NCI-H2196 treated with DMSO at 0.1 percent for 48 hours (cell line): ENCODE measurements around the gene NUDT21.
"Not testable (repeated sequence)": the region's sequence is repeated elsewhere in the genome, so short reads cannot be mapped to it uniquely, and the experiment has no call there.

Experiments used
- DNase-seq: peaks from one replicate; lab custom pipeline; 2025; ENCODE audit not compliant: unreplicated experiment; lab: John Stamatoyannopoulos, UW

NUDT21 gene

DNA sequence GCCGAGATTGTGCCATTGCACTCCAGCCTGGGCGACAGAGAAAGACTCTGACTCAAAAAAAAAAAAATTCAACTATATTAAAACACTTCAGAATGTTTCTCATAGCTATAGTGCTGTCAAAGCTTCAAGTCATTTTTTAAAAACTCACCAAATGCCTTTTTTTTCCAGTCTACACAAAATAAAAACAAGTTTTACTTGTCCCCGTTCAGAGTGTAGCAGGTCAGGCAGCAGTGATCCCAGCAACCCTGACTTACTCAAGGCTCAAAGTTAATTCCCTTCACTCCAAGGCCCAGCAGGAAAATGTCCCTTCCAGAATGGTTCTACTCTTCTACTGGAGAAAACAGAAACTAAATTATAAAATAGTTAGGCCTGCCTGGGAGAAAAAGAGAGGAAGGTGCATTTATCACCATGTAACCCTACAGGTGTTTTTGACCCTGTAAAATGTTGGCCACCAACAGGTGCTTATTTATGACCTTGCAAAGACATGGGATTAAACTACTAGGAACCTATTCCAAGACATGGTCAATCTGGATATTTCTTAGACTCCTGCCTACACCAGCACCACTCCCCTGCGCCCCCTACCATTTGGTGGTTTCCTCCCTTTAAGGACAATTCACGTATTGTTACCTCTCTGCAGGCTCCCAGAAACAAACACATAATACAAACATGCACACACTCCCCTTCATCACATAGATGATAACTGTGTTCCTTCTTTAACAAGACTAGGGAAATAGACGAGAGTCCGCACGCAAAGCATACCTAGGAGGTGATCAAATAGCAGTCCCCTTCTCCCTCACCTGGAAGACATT is 31.2 kb downstream of the NUDT21 start:
- DNase-seq: no peak

DNA sequence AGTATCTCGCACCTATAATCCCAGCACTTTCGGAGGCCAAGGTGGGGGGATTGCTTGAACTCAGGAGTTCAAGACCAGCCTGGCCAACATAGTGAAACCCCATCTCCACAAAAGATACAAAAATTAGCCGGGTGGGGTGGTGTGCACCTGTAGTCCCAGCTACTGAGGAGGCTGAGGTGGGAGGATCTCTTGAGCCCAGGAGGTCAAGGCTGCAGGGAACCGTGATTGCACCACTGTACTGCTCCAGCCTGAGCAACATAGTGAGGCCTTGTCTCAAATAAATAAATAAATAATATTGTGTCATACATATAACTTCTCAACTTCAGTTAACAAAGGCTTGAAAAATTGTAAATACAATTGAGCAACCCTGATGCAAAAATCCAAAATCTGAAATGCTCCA is 34.0 kb downstream of the NUDT21 start:
- no peak for DNase-seq

DNA sequence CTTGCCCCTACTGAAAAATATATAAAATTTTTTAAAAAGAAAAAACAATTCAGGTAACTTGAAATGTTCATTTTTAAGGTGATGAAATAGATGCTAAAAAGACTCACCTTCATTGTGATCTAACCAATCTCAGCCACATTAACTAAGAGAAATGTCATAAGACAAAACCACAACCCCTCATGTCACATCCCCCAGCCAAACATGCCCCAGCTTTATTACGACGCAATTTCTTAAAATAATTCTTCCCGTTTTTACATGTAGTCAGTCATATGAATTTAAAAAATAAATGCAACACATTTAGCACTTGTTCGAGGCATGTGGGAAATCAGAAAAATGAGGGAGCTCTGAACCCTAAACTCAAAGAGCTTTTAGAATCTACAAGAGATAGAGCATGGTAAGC is 35.3 kb downstream of the NUDT21 start:
- no peak for DNase-seq

DNA sequence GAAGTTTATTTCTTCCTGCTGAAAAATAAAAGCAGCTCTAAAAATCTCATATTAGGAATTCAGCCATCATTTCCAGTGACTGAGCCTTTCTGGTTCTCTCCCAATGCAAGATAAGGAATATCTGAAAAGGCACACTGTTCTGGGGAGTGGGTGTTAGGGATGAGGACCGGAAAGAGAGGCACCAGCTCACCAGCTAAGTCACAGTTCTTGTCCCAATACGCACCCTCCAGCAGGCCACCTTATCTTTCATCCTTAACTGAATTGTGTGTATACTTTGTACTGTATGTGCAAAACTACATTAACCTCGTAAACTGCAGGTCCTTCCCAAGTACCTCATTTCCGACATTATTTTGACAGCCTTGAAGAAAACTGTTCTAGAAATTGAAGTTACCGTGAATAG is 36.8 kb downstream of the NUDT21 start:
- no peak for DNase-seq

DNA sequence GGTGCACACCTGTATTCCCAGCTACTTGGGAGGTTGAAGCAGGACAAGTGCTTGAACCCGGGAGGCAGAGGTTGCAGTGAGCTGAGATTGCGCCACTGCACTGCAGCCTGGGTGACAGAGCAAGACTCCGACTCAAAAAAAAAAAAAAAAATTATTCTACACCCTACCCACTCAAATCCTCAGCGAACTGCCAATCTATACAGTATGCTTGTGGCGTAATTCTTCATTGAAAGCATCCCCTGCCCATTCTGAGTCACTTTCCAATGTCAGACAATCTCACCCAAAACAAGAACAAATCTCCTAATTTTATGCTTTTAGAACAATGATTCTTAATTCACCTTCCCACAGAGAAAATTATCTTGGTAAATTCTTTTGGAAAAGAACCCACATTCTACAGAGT is 37.8 kb downstream of the NUDT21 start:
- no peak for DNase-seq

DNA sequence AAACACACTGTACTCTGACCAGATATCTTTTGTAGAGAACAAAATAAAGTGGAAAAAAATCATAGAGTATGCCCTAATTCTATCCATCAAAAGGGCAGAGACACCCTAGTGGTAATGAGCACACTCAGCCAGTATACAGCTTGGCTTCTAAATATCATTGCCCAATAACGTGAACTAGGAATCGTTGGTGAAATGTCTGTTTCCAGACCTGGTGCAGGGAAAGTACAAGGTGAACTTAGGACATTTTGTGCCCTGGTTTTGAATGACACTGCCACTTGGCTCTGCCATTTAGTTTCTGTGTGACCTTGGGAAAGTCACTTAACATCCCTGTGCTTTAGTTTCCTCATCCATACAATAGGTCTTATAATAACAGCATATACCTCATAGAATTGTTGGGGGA is 39.5 kb downstream of the NUDT21 start:
- DNase-seq: no peak

DNA sequence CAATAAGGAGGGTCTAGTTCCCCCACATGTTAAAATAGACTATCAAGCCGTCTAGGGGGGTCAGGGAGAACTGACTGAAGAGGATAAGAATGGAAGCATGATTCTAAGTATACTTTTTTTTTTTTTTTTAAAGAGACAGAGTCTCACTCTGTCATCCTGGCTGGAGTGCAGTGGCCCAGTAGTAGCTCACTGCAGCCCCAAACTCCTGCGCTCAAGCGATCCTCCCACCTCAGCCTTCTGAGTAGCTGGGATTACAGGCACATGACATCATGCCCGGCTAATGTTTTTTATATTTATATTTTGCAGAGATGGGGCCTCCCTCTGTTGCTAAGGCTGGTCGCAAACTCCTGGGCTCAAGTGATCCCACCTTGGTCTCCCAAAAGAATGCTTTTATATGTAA is 40.0 kb downstream of the NUDT21 start:
- DNase-seq: no peak

DNA sequence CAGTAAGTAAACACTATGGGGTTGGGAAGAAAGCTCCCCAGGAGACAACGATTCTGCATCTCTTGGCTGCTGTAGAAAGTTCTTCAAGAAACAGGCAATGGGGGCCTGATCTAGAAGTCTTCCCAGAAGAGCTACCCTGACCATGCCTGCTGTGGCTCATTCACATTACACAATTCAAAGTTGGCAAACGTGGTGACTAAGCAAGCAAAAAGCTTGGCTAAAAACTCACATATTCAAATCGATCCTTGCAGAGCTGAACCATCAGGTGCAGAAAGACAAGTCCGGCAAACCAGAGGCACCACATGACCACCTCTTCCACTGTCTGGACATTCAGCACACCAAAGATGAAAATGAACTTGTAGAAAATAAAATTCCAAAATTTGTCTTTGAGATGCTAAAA is 41.9 kb downstream of the NUDT21 start:
- DNase-seq: no peak

DNA sequence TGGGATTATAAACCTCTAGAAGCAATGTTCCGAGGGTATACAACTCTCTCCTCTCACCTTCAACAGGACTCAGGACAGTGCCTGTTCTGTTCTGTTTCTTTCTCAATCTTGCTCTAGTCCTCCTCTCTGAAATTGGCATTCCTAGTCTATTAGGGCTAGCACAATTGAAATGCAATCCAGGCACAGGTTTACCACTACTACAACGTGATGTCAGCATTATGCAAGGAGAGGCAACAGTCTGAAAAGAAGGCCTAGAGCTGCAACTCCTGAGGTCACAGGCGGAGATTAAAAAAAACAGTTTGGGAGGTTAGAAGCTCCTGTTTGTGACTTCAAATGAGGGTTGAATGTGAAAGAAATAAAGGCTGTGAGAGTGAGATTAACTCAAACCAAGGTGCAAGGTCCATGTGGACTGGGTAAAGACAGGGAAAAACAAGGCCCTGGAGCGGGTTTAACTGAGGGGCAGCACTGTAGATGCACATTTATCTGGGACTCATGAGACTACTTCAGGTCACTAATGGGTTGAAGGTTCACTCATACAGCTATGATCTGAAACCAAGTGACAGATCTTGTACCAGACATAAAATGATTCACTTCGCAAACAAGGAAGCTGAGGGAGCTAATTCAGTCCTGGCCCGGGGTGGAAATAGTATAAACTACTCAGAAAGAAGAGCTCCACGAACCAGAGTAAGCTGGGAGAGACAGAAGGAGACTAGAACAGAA is 42.6 kb downstream of the NUDT21 start:
- DNase-seq: no peak

DNA sequence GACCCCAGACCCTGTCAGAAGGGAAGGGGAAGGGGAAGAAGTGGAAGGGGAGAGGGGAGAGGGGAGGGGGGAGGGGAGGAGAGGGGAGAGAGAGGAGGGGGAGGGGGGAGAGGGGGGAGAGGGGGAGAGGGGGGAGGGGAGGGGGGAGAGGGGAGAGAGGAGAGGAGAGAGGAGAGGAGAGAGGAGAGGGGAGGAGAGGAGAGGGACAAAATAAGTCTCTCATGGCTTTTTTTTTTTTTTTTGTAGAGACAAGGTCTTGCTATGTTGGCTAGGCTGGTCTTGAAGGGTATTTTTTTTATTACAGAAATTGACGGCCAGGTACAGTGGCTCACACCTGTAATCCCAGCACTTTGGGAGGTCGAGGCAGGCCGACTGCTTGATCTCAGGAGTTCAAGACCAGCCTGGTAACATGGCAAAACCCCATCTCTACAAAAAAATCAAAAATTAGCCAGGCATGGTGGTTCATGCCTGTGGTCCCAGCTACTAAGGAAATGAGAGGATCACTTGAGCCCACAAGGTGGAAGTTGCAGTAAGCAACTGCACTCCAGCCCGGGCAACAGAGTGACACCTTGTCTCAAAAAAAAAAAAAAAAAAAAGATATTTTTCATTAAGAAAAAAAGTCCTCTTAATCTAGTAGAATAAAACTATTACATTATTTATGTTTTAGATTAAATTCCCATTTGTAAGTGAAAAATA is 45.0 kb downstream of the NUDT21 start:
- no peak for DNase-seq

DNA sequence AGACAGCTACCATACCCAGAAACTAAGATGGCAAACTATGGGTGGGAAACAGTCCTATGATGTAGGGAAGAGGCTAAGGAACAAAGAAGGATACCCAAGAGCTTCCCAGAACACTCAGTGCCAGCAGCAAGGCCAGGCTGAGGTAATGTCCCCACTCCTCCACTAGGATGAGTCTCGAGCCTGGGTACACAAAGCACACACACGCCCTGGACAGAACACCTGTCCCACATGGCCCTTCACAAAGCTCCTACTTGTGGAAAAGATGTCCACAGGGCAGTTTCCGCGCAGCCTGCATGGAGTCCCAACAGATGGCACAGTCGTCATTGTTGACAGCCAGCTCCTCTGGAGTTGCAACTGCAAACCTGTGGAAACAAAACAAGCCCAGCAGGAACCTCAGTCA is 49.6 kb downstream of the NUDT21 start:
- no peak for DNase-seq

DNA sequence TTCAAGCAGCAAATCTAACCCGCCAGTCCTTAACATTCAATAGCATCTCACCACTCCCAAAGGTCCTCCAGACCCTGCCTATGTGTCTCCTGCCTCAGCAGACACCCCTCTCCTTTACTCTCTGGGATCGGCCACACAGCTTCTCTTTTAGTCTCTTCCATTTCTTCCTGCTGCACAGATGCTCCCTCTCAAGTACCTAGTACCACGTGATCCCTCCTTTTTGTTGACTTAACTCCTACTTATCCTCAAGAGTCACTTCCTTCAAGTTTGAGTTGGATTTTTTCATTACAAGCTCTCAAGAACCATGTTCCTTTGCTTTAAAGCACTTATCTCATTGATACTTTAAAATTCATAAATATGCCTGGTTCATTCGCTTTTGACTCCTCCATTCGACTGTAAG is 50.7 kb downstream of the NUDT21 start:
- DNase-seq: no peak

DNA sequence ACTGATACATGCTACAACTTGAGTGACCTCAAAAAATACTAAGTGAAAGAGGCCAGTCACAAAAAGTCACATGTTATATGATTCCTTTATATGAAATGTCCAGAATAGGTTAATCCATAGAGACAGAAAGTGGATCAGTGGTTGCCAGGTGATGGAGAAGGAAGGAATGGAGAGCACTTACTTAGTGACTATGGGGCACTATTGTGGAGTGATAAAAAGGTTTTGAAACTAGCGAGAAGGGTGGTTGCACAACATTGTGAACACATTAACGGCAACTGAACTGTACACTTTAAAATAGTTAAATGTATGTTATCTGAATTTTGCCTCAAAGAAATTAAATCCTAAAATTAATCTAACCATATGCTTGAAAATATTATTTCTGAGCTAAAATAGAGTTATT is 51.6 kb downstream of the NUDT21 start:
- no peak for DNase-seq

DNA sequence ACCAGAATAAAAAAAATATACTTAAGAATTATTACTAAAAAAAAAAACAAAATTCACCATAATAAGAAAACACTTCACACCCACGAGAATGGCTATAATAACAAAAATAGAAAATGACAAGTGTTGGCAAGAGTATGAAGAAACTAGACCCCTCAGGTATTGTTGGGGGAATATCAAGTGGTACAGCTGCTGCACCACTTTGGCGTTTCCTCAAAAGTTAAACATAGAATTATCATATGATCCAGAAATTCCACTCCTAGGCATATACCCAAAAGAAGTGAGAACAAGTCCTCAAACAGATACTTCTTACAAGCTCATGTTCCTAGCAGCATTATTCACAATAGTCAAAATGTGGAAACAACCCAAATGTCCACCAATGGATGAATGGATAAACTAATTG is 52.1 kb downstream of the NUDT21 start:
- no peak for DNase-seq

DNA sequence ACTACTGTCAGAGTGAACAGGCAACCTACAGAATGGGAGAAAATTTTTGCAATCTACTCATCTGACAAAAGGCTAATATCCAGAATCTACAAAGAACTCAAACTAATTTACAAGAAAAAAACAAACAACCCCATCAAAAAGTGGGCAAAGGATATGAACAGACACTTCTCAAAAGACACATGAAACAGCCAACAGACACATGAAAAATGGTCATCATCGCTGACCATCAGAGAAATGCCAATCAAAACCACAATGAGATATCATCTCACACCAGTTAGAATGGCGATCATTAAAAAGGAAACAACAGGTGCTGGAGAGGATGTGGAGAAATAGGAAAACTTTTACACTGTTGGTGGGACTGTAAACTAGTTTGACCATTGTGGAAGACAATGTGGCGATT is 54.4 kb downstream of the NUDT21 start:
- not testable (repeated sequence) for DNase-seq

DNA sequence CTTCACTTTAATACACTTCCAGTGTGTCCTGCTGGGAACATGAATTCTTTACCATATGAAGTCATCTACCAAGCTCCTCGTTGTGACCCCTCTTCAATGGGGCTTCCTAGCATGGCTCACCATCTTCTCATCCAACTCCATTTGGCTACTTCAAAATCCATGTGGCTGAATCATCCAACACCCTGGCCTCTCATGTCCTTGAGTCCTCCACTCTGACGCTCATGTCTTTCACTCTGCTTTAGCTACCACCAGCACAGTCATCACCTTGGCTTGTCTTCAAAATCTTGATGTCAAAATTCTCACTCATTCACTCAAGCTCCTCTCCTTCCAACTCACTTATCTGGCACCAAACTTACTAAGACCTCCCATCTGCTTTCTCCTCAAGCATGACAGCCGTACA is 61.6 kb downstream of the NUDT21 start:
- DNase-seq: no peak

DNA sequence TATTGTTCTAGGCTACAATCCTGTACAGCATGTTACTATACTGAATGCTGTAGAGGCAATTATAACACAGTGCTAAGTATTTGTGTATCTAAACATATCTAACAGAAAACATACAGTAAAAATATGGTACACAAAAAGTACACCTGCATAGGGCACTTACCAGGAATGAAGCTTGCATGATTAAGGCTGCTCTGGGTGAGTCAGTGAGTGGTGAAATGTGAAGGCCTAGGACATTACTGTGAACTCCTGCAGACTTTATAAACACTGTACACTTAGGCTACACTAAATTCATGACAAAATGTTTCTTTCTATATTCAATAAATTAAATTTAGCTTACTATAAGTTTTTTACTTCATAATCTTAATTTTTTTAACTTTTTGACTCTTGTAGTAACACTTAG is 62.9 kb downstream of the NUDT21 start:
- DNase-seq: no peak

DNA sequence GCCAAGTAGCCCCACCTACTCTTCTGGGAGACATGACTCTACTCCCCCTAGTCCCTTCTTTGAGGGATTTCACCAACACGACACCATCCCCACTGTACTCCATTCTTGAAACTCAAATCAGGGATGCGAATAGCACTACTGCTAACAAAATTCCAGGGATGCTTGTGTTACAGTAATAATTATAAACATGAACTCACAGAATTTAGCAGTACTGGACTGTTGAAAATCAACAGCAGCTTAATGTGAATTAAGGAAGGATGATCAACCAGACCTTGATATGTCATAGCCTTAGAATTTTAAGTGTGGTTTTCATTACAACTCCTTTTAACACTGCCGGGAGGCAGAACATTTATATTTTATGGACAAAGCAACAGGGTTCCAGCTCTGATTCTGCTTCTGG is 63.7 kb downstream of the NUDT21 start:
- DNase-seq: no peak

DNA sequence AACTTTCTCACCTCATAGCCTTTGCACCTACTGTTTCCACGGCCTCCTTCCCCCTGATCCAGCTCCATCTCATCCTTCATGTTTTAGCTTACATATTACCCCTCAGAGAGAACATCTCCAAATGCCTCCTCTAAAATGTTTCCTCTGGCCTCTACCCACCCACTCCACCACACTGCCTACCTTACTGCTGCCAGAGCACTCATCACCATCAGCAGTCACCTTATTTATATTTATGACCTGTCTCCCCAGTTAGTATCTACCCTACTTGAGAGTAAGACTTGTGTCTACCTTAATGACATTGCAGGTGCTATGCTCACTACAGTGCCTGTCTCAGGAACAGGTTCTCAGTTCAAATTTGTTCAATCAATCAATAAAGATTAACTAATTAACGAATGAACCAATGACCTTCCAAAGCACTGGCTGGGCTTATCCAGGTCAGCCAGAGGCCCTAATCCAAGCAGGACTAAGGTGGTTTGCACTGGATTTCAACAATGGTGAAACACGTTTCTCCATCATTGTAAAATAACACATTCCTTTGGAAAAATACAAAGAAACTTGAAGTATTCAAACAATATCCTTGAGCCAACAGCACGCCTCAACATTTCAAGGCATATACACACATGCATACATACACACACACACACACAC is 66.9 kb downstream of the NUDT21 start:
- no peak for DNase-seq

DNA sequence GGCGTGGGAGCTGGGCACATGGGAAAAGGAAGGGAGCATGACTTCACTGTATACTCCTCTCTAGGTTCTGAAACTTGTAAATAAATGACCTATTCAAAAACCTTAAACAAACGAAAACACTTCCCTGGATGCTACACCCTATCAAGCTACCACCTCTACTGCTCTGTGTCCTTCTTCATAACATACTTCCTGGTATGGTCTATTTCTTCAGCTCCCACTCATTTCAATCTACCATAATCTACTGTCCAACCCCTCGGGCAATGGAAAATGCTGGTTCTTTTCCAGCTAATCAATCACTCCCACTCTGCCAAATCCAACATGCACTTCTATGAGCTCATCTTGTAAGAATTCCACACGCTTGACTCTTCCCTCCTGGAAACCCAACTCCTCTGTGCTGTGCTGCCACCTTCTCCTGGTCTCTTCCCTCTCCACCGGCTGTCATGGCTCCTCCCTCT is 68.2 kb downstream of the NUDT21 start:
- no peak for DNase-seq

DNA sequence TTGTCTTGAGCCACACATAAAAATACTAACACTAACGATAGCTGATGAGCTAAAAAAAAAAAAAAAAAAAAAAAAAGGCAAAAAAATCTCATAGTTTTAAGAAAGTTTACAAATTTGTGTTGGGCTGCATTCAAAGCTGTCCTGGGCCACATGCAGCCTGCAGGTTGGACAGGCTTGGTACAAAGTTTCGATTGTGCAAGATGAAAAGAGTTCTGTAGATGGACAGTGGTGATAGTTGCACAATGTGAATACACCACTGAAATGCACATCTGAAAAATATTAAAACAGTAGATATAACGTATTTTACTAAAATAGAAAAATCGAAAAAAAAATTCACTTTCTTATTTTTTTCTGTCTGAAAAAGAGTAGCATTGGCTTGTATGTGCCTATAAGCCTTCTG is 68.7 kb downstream of the NUDT21 start:
- no peak for DNase-seq
